ENCODE results near the gene GPRIN3.

GRCh38 chr4:89303177-89303576 lies 4.4 kb downstream of the GPRIN3 start:
- no peak for TF ChIP-seq CTCF (IDR thresholded peaks at IDR 0.05)
- no peak for TF ChIP-seq POLR2A (IDR thresholded peaks at IDR 0.05)

Measured in testis (tissue), 2 donors.